ENCODE results near the gene SEC14L5.
"Not testable (repeated sequence)": the region's sequence is repeated elsewhere in the genome, so short reads cannot be mapped to it uniquely, and the experiment has no call there.

The SEC14L5 gene

DNA sequence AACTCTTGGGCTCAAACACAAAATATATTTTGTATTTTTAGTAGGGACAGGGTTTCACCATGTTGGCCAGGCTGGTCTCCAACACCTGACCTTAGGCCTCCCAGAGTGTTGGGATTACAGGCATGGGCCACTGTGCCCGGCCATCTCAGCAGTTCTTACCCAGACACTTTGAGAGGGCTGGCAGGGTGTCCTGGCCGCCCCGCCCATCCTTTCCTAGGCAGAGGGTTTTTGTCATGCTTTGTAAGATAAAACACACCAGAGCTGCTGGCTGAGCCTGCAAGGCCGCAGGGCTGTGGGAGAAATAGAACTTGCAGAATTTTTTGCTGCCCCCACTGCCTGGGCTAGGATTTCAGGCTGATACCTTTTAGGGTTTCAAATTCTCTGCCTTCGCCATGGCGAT, 29.9 kb upstream of the SEC14L5 start:
- H3K4me3 ChIP-seq (ENCODE audit: low read depth, low read length) = no peak overlapping the region
- DNase-seq (ENCODE audit: low read depth) = no peak
- no peak for TF ChIP-seq CTCF (IDR thresholded peaks at IDR 0.05; ENCODE audit: insufficient read depth, low read depth, low read length, missing control alignments)

DNA sequence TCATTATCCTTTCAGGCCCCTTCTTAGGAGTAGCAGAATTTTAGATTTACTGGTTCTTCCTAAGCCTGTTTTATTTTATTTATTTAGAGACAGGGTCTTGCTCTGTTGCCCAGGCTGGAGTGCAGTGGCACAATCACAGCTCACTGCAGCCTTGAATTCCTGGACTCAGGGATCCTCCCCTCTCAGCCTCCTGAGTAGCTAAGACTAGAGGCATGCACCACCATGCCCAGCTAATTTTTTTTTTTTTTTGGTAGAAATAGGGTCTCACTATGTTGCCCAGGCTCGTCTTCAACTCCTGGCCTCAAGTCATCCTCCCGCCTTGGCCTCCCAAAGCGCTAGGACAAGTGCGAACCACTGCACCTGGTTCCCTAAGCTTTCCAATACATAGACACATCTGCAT, 28.5 kb upstream of the SEC14L5 start:
- DNase-seq (ENCODE audit: low read depth); H3K4me3 ChIP-seq (ENCODE audit: low read depth, low read length): not testable (repeated sequence)

DNA sequence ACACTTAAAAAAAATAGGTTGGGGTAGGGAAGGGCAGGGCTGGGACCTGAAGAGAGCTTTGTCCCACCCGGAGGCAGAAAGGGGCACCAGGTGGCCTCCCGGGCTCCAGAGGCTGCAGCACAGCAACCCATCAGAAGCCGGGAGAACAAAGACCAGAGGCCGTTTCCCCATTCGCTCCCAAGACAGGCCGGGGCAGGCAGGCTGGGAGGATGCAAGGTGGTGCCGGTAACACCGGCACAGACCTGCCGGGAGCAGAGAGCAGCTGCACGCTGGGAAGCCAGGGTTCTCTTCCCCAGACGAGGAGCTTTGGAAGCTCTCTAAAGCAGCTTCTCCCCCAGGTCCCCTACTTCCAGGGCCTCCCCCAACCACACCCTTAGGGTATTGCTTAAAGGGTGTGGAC, 26.7 kb upstream of the SEC14L5 start:
- DNase-seq (ENCODE audit: low read depth) = no peak
- no peak overlapping the region for H3K4me3 ChIP-seq (ENCODE audit: low read depth, low read length)
- no peak for TF ChIP-seq CTCF (IDR thresholded peaks at IDR 0.05; ENCODE audit: insufficient read depth, low read depth, low read length, missing control alignments)

DNA sequence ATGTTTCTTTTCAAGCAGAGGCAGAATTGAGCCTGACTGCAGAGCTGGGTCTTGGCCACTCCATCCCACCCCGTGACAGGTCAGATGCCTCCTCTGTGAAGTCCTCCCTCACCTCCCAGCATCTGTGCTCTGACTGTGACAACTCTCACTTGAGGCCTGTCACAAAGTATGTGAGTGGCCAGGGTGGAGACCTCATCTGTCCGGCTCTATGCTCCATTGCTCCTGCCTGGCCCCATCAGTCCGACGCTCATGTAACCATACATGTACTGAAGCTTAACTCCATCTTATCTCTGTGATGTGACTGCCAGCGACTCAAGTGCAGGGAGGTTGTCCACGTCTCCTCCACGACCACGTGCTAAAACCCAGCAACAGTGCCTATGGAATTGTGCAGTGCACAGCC, 24.7 kb upstream of the SEC14L5 start:
- no peak for DNase-seq (ENCODE audit: low read depth)
- TF ChIP-seq CTCF (IDR thresholded peaks at IDR 0.05; ENCODE audit: insufficient read depth, low read depth, low read length, missing control alignments) = no peak
- no peak overlapping the region for H3K4me3 ChIP-seq (ENCODE audit: low read depth, low read length)

GRCh38 chr16:4933871-4934395, 24.2 kb upstream of the SEC14L5 start:
- TF ChIP-seq CTCF (IDR thresholded peaks at IDR 0.05; ENCODE audit: insufficient read depth, low read depth, low read length, missing control alignments) = no peak

GRCh38 chr16:4934591-4934990, 23.5 kb upstream of the SEC14L5 start:
- no peak for DNase-seq (ENCODE audit: low read depth)
- H3K4me3 ChIP-seq (ENCODE audit: low read depth, low read length) = no peak overlapping the region
- no peak for TF ChIP-seq CTCF (IDR thresholded peaks at IDR 0.05; ENCODE audit: insufficient read depth, low read depth, low read length, missing control alignments)

More at GRCh38 chr16:4933871-4934395, 24.2 kb upstream of the SEC14L5 start:
- DNase-seq (ENCODE audit: low read depth) = no peak
- no peak overlapping the region for H3K4me3 ChIP-seq (ENCODE audit: low read depth, low read length)

DNA sequence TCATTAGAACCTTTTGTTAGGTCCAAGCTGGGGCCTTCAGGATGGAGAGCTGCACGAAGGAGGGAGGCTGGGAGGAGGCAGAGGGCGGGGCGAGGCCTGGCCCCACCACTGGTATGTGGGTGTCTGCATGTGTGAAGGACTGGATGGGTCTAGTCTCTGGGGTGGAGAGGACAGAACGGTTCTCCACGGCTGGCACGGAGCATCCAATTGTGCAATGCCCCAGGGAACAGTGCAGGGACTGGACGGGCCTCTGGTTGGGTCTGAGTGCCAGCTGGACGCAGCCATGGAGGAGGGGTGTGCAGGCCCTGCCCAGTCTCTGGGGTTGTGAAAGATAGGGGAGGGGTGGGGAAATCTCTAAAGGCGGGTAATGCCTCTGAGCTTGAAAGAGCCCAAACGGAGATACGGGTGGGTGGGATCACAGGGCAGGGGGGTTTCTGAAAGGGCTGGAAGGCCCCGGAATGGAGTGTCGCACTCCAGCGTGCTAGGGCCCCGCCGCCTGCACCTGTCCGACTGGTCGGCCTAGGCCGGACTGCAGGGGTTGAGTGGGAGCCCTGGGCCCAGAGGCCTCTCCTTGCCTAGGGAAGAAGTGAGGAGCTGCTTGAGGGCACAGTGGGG, 22.8 kb upstream of the SEC14L5 start:
- no peak overlapping the region for H3K4me3 ChIP-seq (ENCODE audit: low read depth, low read length)
- no peak for DNase-seq (ENCODE audit: low read depth)
- TF ChIP-seq CTCF (IDR thresholded peaks at IDR 0.05; ENCODE audit: insufficient read depth, low read depth, low read length, missing control alignments) = no peak

Data from GM12865 (cell line).